OCI-LY3 (cell line): ENCODE results near the gene UGT1A1.

Experiments used
- EZH2phosphoT487 ChIP-seq: fragments of 200-600 bp; shearing (Covaris generic); IDR thresholded peaks from 2 replicates; pipeline ENCODE4 v1.6.1; 2018; ENCODE audit warnings: antibody characterized with exemption, mixed run types, low read depth
- TF ChIP-seq, protein P1 (sequence below): fragments of 200-600, 300-600 bp; sonication (generic); IDR thresholded peaks from 2 replicates; pipeline ENCODE4 v1.5.1; 2014; ENCODE audit warnings: antibody characterized with exemption, low read length, low read depth

DNA sequence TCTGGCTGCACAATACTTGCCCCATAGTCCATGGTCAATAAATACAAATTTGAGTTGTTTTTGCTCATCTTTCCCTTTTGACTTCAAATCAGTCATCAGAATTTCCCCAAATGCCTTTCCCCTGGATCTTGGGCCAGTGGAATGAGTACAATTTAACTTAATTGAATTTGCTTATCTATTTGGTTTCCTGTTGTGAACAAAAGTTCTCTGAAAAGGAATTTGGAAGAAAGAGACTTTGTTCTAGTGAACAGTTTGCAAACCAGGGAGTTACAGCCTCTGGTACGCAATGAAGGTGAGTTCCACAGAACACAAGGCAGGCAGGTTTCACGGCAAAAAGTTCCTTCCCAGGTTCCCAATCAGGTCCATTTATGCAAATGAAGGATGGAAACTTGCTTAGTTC lies 1.2 kb upstream of the UGT1A1 start:
- TF ChIP-seq, protein P1, sequence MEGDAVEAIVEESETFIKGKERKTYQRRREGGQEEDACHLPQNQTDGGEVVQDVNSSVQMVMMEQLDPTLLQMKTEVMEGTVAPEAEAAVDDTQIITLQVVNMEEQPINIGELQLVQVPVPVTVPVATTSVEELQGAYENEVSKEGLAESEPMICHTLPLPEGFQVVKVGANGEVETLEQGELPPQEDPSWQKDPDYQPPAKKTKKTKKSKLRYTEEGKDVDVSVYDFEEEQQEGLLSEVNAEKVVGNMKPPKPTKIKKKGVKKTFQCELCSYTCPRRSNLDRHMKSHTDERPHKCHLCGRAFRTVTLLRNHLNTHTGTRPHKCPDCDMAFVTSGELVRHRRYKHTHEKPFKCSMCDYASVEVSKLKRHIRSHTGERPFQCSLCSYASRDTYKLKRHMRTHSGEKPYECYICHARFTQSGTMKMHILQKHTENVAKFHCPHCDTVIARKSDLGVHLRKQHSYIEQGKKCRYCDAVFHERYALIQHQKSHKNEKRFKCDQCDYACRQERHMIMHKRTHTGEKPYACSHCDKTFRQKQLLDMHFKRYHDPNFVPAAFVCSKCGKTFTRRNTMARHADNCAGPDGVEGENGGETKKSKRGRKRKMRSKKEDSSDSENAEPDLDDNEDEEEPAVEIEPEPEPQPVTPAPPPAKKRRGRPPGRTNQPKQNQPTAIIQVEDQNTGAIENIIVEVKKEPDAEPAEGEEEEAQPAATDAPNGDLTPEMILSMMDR, result no peak
- no peak for TF ChIP-seq EZH2phosphoT487
